PFSK-1 (cell line): ENCODE measurements around the gene UCK1. TPM values are rescaled to one million over a fixed set of nuclear protein-coding genes. Genes with fewer than 3 reads are reported as not detected.

ENCODE experiments used
- FOXP2 ChIP-seq: optimal IDR thresholded peaks from 2 replicates; pipeline ENCODE3; 2011; ENCODE audit warnings: borderline replicate concordance, control low read depth, inconsistent platforms; ENCODE audit not compliant: insufficient read depth; ENCODE audit errors: extremely low read length, extremely low read depth
- POLR2AphosphoS5 ChIP-seq: IDR thresholded peaks from 2 replicates; pipeline ENCODE4 v1.6.1; 2012; ENCODE audit warnings: low read depth, mild to moderate bottlenecking, control low read depth, low read length, moderate library complexity
- REST ChIP-seq, 2 experiments: IDR thresholded peaks; 2 replicates each; pipeline versions ENCODE4 v1.6.1 to v1.8.0; 2011 to 2012; ENCODE audit warnings: low read depth in 2 of 2, low read length in 2 of 2, control low read depth in 1 of 2, inconsistent platforms in 1 of 2, mild to moderate bottlenecking in 1 of 2, moderate library complexity in 1 of 2; ENCODE audit not compliant: insufficient read depth in 1 of 2
- SIN3A ChIP-seq: IDR thresholded peaks from 2 replicates; pipeline ENCODE4 v1.6.1; 2012; ENCODE audit warnings: mild to moderate bottlenecking, low read length, moderate library complexity, borderline replicate concordance; ENCODE audit not compliant: insufficient read depth
- TAF1 ChIP-seq: IDR thresholded peaks from 2 replicates; pipeline ENCODE4 v1.6.1; 2012; ENCODE audit warnings: low read length, control low read depth, borderline replicate concordance; ENCODE audit not compliant: insufficient read depth
- polyA plus RNA-seq: library from polyadenylated mRNA; unstranded; fragments of >200 nt; gene quantifications from one replicate; pipeline ENCODE4 v1.2.1, GENCODE V29; 2012; ENCODE audit warnings: low read depth, missing spikeins; ENCODE audit not compliant: insufficient read length

UCK1 gene
- polyA plus RNA-seq = 35.7 TPM

GRCh38 chr9:131530920-131531832 lies at the start of gene UCK1:
Gene UCK1, minus strand, starts transcription at chr9:131531263. Its CDS starts 89 bp downstream, at chr9:131531174.
- no peak for TF ChIP-seq REST (IDR thresholded peaks at IDR 0.05; ENCODE audit: insufficient read depth in 1 of 2, low read depth in 2 of 2, low read length in 2 of 2)
- TF ChIP-seq TAF1 = no peak
- peak; percentile 46 for TF ChIP-seq FOXP2
- peak; percentile 40; the same call in 1 of the 2 replicates for TF ChIP-seq POLR2AphosphoS5

GRCh38 chr9:131580358-131580757 lies 49.3 kb upstream of the UCK1 start:
- TF ChIP-seq TAF1 (no peak), FOXP2 (no peak), SIN3A (no peak), POLR2AphosphoS5 (no peak), REST (IDR thresholded peaks at IDR 0.05; ENCODE audit: insufficient read depth in 1 of 2, low read depth in 2 of 2, low read length in 2 of 2) (no peak)

GRCh38 chr9:131579789-131580211 lies 48.7 kb upstream of the UCK1 start:
- TF ChIP-seq REST (IDR thresholded peaks at IDR 0.05; ENCODE audit: insufficient read depth in 1 of 2, low read depth in 2 of 2, low read length in 2 of 2) (no peak), TAF1 (no peak), SIN3A (no peak), POLR2AphosphoS5 (no peak), FOXP2 (no peak)

- TF ChIP-seq POLR2AphosphoS5 (no peak), TAF1 (no peak), FOXP2 (no peak), SIN3A (no peak), REST (IDR thresholded peaks at IDR 0.05; ENCODE audit: insufficient read depth in 1 of 2, low read depth in 2 of 2, low read length in 2 of 2) (no peak)
These were observed 47.9 kb upstream of the UCK1 start for GRCh38 chr9:131578731-131579504.
